HTERT RPE-1 (cell line): ENCODE results near the gene NUP50.

ENCODE experiments used
- in situ Hi-C: fragments of 300-500 bp; cut with MboI; formaldehyde crosslinking; loops from 4 replicates; pipeline ENCODE4 v1.14.3; 2020; ENCODE audit warnings: low sequenced_read_pairs

NUP50 gene

DNA sequence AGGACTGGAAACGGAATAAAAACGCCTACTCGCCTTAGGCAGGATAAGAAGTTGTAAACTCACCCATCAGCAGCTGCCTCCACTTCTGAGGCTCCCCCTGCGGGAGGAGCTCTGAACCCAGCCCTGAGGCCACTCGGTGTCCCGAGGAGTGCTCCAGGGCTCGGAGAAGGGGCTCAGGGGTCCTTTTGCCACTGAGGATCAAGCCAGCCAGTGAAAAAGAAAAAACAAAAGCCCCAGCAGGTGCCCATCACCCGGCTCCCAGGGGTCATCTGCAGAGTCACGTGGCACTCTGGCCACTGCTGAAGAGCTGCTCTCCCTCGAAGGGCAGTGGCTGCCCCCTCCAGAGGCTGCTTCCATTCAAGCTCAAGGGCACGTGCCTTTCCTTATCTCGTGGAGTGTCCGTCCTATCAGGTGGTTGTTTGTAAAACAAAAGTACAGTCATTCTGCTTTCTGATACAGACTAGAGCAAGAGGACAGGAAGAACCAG lies 29.0 kb downstream of the NUP50 start:
- in situ Hi-C loops, result no loop called here

DNA sequence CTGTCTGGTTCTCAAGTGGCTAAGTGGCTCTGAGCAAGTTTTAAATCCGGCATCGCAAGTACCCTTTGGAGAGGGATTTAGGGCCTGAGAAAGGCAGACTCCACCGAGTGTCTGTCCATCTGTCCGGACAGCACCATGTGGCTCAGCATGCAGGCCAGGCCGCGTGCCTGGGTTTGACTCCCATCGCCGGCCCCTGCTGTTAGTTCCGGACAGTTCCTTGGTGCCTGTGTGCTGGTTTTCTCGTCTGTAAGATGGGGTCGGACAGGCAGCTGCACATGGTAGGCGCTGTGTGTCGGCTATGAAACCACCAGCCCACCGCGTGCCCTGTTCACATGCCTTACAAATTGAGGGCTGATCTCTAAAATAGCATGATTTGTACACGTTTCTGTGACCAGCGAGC lies 31.0 kb downstream of the NUP50 start:
- in situ Hi-C loops, result no loop called here

DNA sequence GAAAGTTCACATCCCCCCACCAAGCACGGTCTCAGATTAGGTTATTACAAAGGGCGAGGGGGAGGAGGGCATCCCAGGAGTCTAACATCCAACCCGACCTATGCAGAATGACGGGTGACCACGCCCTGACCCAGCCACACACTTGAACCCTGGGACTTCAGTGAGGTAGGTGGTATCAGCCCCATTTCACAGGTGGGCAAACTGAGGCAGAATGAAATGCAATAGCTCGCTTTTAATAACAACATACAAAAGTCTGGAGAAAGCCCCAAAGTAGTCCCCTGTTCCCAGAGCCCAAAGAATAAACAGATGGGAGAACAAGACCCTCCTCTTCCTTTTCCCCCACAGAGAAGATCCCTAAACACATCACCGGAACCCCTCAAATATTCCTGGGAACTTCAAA lies 31.9 kb downstream of the NUP50 start:
- in situ Hi-C loops, result no loop called here

DNA sequence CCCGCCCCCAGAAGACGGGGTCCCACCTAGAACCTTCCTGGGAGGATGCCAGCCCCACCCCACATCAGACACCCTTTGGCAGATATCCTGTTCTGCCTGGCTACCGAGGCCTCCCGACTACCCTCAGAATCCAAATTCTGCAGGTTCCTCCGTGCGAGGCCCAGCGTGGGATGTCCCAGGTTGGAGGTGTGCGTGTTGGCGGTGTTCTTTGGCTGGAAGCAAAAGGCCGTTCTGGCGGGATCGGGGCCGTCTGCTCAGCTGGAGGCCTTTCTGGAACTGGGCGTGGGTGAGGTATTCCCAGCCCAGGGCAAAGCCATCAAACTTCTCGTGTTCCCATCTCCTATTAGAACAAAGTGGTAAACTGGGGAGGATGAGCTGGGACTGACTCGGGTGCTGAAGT lies 32.6 kb downstream of the NUP50 start:
- in situ Hi-C loops, result no loop called here

DNA sequence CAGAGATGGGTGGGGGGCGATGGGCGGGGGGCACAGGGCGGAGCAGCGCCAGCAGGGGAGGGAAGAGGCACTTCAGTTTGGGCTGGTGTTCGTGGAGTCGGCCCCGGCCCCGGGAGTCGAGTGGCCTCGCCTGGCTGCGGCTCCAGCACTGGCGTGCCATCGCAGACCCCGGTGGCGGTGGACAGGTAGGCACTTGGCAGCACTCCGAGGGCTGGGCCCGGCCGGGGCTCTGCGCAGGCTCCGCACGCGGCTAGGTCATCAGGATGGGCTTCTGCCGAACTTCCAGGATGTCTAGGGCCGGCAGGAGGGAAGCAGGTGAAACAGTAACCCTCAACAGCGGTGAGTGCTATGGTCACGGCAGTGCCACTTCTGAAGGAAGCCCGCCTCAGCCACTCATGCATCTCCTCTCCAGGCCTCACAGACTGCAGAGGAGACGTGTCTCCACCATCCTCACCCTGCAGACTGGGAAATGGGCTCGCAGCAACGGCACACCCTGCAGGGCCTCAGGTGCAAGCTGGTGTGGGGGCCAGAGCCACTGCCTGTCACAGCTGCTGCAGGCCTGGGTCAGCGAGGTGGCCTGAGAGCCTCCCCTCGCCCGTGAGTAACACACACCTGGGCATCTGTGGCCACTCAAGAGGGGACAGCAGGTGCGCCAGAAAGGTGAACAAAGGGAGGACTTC lies 33.3 kb downstream of the NUP50 start:
- in situ Hi-C loops, result no loop called here

DNA sequence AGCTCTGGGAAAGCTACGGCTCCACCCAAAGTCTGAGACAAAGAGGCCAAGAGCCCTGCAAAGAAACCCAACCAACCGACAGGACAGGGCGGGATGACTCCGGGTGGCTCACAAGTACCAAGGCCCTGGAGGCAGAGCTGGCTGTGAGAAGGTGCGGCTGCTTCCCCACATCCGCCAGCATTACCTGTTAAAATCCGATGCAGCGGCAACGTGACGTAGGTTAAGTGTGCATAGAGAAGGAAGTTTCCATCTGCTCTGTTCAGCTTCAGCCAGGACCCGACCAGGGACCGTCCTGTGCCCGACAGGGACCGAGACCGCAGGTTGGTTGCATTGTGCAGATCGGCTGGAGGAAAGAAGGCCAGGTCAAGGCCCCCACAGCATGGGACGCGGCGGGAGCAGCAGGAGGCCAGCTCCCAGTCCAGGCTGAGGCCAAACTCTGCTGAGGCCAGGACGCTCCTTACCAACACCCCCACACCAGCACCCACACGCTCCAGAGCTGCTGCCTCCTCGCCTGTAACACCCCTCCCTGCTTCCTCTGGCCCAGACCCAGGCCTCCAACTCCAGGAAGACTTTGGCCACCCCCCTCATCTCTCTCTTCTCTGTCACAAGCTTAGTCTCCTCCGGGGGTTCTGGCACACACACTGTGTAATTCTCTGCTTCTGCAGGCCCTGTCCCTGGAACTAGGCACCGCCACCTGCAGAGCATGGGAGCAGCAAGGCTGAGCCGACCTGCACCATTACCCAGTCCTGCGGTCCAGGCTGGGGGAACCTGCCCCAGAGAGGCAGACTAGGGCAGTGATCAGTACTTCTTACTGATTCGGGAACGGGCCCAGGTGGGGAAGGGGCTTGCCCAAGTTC lies 34.1 kb downstream of the NUP50 start:
- in situ Hi-C loops, result no loop called here

DNA sequence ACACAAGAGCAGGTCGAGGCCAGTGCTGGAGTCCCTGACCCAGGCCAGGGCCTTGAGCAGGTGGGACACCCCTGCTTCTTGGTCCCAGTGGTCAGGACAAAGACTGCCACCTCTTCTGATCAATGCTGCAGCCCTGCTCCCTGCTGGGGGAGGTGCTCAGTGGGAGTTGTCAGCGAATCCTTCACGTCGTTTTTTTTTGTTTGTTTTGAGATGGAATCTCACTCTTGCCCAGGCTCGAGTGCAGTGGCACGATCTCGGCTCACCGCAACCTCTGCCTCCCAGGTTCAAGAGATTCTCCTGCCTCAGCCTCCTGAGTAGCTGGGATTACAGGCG lies 34.7 kb downstream of the NUP50 start:
- in situ Hi-C loops, result no loop called here

DNA sequence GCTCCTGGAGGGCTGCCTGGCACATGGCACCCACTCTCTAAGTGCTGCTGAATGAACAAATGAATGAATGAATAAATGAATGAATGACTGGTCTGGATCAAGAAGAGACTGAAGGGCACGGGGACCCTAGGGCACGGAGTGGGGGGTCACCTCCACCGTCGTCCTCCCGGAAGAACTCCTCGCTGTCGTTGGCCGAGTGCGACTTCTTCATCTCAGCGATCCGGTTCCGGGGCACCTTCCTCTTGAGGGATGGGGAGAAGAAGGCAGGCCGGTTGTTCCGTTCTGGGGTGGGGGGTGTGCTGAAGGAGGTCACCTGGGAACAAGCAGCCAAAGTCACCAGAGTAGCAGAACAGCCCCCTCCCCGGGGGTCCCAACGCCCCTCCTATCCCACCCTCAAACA lies 36.0 kb downstream of the NUP50 start:
- in situ Hi-C loops, result no loop called here

DNA sequence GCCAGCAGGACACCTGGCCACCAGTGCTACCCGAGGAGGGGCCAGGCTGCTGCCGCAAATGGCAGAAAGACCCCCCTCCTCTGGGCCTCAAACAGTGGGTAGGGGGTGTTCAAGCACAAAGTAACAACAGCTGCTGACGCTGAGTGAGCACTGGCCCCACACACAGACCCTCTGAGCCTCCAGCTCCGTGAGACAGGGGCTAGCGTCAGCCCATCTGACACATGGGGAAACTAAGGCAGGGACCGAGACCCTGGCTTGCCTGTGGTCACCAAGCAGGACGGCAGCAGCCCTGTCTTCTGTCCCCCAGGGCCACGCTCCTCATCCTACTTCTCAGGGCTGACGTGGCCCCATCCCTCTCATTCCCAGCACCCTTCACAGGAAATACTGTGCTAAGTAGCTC lies 36.5 kb downstream of the NUP50 start:
- in situ Hi-C loops, result no loop called here

DNA sequence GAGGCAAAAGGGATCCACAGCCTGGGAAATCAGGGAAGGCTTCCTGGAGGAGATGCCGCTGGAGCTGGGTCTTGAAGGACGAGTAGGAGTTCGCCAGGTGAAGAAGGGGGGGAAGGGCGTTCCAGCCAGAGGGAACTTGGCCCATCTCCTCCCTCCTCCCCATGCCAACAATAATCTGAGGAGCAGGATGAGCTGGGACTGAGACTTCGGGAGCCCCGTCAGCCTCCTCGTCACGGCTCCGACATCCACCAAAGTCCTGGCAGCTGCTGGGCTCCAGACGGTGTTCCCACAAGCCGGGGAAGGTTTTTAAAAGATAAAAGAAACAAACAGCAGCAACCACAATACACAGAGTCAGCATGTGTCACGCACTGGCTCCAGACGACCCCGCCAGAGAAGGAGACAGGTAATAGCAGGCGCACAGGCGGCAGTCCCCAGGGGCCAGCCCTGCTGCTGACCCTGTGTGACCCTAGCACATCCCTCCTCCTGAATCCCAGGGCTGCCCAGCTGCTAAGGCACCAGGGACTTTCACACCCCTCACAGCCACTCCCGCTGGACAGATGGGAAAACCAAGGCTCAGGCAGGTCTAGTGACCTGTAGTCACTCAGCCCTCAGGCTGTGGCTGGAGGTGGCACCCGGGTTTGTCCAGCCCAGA lies 37.3 kb downstream of the NUP50 start:
- in situ Hi-C loops, result no loop called here

DNA sequence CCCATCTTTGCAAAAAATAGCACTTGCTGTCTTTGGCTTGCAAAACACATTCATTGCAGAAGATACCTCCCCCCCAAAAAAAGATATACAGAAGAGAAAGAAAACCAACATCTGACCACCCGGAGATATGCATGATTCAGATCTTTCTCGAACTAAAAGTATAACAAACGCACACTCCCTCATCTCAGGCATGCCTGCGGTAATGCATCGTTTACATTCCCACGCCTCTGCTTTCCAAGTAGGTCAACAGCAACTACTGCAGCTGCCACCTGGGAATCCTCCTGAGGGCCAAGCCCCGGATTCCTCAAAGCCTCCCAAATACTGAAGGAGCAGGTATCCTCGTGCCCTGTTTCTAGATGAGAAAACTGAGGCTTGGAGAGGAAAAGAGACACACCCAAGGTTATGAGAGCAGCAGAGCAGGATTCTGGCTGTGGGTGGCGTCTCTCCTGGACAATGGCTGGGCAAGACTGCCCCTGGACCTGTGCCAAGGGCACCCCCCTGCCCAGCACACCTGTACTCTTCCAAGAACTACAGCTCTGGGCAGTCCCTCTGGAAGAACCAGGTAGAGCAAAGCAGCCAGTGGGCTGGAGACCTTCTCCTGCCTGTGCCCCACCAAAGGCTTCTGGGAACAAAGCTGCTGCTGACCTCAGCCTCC lies 38.1 kb downstream of the NUP50 start:
- in situ Hi-C loops, result no loop called here

DNA sequence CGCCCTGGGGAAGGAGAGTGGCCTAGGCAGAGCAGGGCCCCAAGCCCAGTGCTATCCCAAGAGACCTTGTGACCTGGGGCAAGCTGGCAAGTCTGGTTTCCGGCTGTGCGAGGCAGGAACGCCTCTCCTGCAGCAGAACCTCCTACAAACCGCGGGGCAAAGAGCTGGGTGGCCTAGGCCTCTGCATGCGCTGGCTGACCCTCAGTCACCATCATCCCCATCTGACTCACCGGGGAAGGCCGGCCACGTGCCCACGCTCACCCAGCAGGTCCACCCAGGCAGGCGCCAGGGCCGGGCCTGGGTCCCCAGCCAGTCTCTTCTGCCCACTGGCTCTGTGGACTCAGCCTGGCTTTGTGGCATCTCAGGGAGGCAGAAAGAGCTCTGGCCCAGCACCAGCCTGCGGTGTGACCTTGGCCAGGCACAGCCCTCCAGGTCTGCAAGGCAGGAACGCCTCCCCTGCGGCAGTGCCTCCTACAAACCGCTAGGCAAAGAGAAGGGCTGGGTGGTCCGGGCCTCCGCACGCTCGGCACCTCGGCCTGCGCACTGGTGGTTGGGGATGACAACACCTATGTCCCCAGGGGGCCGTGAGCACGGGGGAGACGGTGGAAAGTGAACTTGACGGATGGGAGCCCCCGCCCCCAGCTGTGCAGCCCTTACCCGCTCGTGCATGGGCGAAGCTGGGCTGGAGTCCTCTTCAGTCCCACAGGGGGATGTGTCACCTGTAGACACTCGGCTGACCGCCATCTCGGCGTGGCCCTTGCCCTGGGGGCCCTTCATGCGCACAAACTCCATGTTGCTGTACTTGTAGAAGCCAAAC lies 38.8 kb downstream of the NUP50 start:
- in situ Hi-C loops, result no loop called here

DNA sequence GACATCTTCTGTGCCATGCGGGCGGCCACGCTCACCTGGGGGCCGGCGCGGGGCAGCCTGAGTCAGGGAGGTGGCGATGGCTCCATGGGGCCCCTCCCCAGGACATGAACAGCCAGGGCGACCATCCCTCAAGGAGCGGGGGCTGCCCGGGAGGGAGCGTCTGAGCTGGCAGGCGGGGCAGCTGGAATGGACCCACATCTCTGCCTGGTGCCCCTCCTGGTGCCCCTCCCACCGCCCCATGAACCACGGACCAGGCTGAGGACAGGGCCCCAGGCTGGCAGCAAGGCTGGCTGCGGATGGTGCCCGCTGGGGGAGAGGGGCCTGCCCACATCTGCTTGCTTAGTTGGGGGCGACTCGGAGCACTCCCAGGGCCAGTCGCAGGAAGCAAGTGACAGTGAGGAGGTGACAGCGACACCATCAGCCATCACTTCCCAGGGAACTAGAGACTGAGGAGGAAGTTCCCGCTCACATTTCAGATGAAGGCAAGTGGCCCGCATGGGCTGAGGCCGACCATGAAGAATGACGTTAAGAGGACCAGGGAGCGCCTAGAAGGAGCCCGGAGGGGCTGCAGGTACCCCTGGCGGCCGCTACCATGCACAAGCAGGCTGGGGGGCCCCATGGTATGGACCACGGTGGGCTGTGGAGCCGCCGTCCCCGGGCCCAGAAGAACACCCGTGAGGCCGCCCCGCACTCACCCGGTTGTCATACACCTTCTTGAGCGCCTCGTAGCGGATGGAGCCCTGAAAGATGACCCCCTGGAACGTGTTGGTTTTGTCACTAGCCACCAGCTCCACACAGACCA lies 39.6 kb downstream of the NUP50 start:
- in situ Hi-C loops, result no loop called here

DNA sequence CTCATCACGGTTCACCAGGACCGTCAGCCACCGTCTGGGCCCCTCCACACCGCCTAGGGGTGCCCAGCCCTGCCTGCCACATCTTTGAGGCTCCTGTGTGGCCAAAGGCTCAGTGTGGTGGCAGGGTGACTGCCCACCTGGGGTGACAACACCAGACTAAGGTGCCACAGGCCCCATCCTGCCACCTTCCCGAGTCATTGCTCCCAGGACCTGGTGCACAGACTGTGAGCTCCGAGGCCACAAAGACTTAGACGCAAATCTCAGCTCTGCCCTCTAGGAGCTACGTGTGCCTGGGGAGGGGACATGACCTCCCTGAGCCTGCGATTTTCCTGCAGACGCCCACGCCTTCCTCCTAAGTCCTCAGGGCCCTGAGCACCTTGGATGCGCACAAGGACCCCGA lies 40.5 kb downstream of the NUP50 start:
- in situ Hi-C loops, result no loop called here

DNA sequence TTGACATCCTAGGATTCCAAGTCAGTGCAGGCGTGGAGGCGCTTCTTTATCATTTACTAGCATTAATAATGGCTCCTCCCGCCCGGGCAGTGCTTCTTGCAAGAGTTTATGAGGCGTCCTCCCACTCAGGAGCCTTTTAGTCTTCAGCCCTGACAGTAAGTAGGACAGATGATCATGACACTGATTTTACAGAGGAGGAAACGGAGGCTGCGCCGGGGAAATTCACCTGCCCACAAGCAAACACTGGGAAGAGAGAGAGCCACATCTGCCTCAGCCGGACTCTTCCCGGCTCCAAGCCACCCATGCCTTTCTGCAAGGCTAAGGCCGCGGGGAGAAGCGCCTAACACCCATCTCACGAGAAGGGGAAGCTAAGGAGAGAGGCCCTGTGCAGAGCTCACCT lies 41.1 kb downstream of the NUP50 start:
- in situ Hi-C loops, result no loop called here

DNA sequence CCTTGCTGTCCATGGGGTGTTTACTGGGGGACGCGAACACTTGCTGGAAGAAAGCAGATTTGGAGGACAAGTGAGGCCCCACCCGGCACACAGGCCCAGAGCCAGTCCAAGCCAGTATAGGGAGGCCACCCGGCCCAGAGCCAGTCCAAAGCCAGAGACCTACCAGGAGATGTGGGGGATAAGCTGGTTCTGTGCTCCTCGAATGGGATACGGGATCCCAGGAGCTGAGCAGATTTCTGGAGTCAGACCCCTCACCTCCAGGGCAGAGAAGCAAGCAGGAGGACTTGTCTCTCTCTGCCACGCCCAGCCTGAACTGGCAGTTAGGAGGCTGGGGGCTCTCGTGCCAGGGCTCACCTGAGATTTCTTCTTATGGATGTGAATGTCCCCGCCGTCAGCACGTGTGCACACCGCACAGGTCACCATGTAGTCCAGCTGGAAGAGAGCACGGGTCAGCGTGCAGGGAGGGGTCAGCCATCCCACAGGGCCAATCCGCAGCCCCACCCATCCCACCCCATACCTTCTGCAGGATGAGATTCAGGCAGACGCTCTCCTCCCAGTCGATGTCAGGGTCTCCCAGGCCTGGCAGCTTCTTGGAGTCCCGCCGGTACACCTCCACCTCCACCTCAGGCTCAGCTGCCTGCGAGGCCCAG lies 41.7 kb downstream of the NUP50 start:
- in situ Hi-C loops, result no loop called here

DNA sequence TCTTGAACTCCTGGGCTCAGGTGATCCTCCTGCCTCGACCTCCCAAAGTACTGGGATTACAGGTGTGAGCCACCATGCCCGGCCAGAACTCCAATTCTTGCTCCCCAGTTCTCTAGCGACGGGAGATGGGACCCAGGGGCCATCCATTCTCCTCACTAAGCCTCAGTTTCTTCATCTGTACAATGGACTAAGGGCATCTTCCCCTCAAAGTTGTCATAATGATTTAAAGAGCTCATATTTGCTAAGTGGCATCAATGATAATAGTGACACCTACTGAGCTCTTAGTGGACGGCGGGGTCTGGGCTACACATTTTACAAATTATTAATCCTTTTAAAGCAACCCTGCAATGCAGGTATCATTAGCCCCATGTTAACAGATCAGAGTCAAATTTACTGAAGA lies 42.5 kb downstream of the NUP50 start:
- in situ Hi-C loops, result no loop called here

DNA sequence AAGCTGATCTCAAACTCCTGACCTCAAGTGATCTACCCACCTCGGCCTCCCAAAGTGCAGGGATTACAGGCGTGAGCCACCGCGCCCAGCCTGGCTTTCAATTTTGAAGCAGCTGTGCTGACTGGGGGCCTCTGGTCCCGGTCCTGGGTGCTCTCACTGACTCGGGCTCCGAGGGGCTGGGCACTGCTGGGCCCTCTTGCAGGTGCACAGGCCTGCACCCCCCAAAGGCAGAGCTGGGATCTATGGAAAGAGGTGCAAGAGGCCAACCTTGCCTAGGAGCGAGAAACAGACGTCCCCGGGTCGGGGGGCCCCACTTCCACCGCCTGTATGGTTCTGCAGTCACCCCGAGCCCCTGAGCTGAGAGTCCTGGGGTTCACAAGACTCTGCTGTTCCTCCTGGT lies 43.8 kb downstream of the NUP50 start:
- in situ Hi-C loops, result no loop called here

DNA sequence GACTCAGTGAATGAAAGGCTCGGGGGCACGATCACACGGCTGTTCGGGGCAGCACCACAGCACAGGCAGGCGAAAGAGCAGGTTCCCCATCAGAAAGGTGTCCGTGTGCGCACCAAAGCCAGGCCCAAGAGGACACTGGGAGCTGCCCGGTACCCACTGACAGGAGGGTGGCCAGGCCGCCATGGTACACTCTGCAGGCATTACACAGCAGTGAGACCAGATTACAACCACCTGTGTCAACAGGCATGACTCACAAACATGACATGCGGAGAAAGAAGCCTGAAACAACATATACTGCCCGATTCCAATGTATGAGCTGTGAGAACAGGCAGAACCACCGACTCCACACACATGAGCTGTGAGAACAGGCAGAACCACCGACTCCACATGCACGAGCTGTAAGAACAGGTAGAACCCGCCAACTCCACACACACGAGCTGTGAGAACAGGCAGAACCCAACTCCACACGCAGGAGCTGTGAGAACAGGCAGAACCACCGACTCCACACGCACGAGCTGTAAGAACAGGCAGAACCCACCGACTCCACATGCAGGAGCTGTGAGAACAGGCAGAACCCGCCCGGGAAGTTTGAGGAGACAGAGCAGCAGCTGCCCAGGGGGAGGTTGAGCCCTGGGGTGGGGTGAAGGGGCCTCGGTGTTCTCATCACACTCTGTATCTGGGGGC lies 44.4 kb downstream of the NUP50 start:
- in situ Hi-C loops, result no loop called here
